ENCODE data around the gene LASP1. TPM values are rescaled to one million over a fixed set of nuclear protein-coding genes. Genes with fewer than 3 reads are reported as not detected.

LASP1 gene
- total RNA-seq, 2 experiments from 2014 or later, result 48.6 to 110 TPM

GRCh38 chr17:38894276-38894675 is 24.4 kb downstream of the LASP1 start:
- no peak overlapping the region for H2AFZ ChIP-seq (ENCODE audit: low read length)
- BruUV-seq (replicated peaks), result no TSS peak
- H3K9me2 ChIP-seq (ENCODE audit: insufficient read depth, low read length), result no peaks in the 10 kb centered on the region
- POLR2A ChIA-PET, result no interaction called here
- TF ChIP-seq CTCF (conservative IDR thresholded peaks at IDR 0.05; ENCODE audit: low read length) (no peak), EZH2phosphoT487 (IDR thresholded peaks at IDR 0.05; ENCODE audit: borderline replicate concordance, low read depth, low read length) (no peak)
- peaks cover 86% of the 10 kb centered on the region for H3K36me3 ChIP-seq (ENCODE audit: insufficient read depth, low read length)
- no peak overlapping the region for H3K4me3 ChIP-seq (ENCODE audit: low read depth, low read length, poor library complexity, severe bottlenecking)
- CTCF ChIA-PET (ENCODE audit: unreplicated experiment), result no interaction called here
- H3K79me2 ChIP-seq (ENCODE audit: insufficient read depth, low read depth, low read length), result no peaks in the 10 kb centered on the region; the same call in 1 of the 2 replicates
- H3K4me2 ChIP-seq (ENCODE audit: low read length), result no peak overlapping the region
- no peak overlapping the region for H3K27ac ChIP-seq (ENCODE audit: low read depth, low read length, poor library complexity, severe bottlenecking)
- no peak for DNase-seq (ENCODE audit: low spot score)
- peaks cover 49% of the 10 kb centered on the region for H3K4me1 ChIP-seq (ENCODE audit: insufficient read depth, low read length, poor library complexity, severe bottlenecking)
- intact Hi-C loops (cut with micrococcal nuclease; ENCODE audit: unreplicated experiment), result no loop called here
- H3K9me3 ChIP-seq (ENCODE audit: low read length), result no peaks in the 10 kb centered on the region
- H4K20me1 ChIP-seq (ENCODE audit: insufficient read depth, low read length), result no peaks in the 10 kb centered on the region

- ChIA-PET POLR2A (no interaction called here), CTCF (ENCODE audit: unreplicated experiment) (interaction anchor here (0.6 kb wide), 1 partner anchor 33 kb away, joined by 5 read pairs; no protein-coding TSS in a partner anchor)
- H3K9me3 ChIP-seq (ENCODE audit: low read length), result no peaks in the 10 kb centered on the region
- intact Hi-C loops (cut with micrococcal nuclease; ENCODE audit: unreplicated experiment), result no loop called here
- H3K36me3 ChIP-seq (ENCODE audit: insufficient read depth, low read length), result peaks cover 87% of the 10 kb centered on the region
- H3K4me2 ChIP-seq (ENCODE audit: low read length), result no peak overlapping the region
- no peak overlapping the region for H3K27ac ChIP-seq (ENCODE audit: low read depth, low read length, poor library complexity, severe bottlenecking)
- H4K20me1 ChIP-seq (ENCODE audit: insufficient read depth, low read length), result no peaks in the 10 kb centered on the region
- H3K79me2 ChIP-seq (ENCODE audit: insufficient read depth, low read depth, low read length), result no peaks in the 10 kb centered on the region; the same call in 1 of the 2 replicates
- TF ChIP-seq CTCF (conservative IDR thresholded peaks at IDR 0.05; ENCODE audit: low read length) (no peak), EZH2phosphoT487 (IDR thresholded peaks at IDR 0.05; ENCODE audit: borderline replicate concordance, low read depth, low read length) (no peak)
- BruUV-seq (replicated peaks), result no TSS peak
- no peak overlapping the region for H2AFZ ChIP-seq (ENCODE audit: low read length)
- no peak overlapping the region for H3K4me3 ChIP-seq (ENCODE audit: low read depth, low read length, poor library complexity, severe bottlenecking)
- no peak for DNase-seq (ENCODE audit: low spot score)
- H3K9me2 ChIP-seq (ENCODE audit: insufficient read depth, low read length), result no peaks in the 10 kb centered on the region
- peaks cover 53% of the 10 kb centered on the region for H3K4me1 ChIP-seq (ENCODE audit: insufficient read depth, low read length, poor library complexity, severe bottlenecking)
Observed at GRCh38 chr17:38896346-38896954, 26.6 kb downstream of the LASP1 start.

GRCh38 chr17:38897176-38897575 is 27.3 kb downstream of the LASP1 start:
- TF ChIP-seq EZH2phosphoT487 (IDR thresholded peaks at IDR 0.05; ENCODE audit: borderline replicate concordance, low read depth, low read length) (no peak), CTCF (conservative IDR thresholded peaks at IDR 0.05; ENCODE audit: low read length) (no peak)
- Histone ChIP-seq H3K4me3 (ENCODE audit: low read depth, low read length, poor library complexity, severe bottlenecking) (no peak overlapping the region), H3K9me3 (ENCODE audit: low read length) (no peaks in the 10 kb centered on the region), H3K4me1 (ENCODE audit: insufficient read depth, low read length, poor library complexity, severe bottlenecking) (peaks cover 46% of the 10 kb centered on the region), H3K27ac (ENCODE audit: low read depth, low read length, poor library complexity, severe bottlenecking) (peak overlapping the region; percentile 83), H2AFZ (ENCODE audit: low read length) (no peak overlapping the region), H4K20me1 (ENCODE audit: insufficient read depth, low read length) (no peaks in the 10 kb centered on the region), H3K79me2 (ENCODE audit: insufficient read depth, low read depth, low read length) (no peaks in the 10 kb centered on the region; the same call in 1 of the 2 replicates), H3K4me2 (ENCODE audit: low read length) (no peak overlapping the region), H3K9me2 (ENCODE audit: insufficient read depth, low read length) (no peaks in the 10 kb centered on the region), H3K36me3 (ENCODE audit: insufficient read depth, low read length) (peaks cover 81% of the 10 kb centered on the region)
- DNase-seq (ENCODE audit: low spot score), result no peak
- intact Hi-C loops (cut with micrococcal nuclease; ENCODE audit: unreplicated experiment), result no loop called here
- CTCF ChIA-PET (ENCODE audit: unreplicated experiment), result no interaction called here
- POLR2A ChIA-PET, result interaction anchor here (0.5 to 2.1 kb wide), 3 partner anchors 10 to 328 kb away, joined by 3 to 9 read pairs (median 3); partner anchors contain the start of genes CWC25 and STAC2
- BruUV-seq (replicated peaks), result no TSS peak
